CD4-positive, alpha-beta T cell (primary cell): ENCODE results near the gene PTPRM. TPM values are rescaled to one million over a fixed set of nuclear protein-coding genes. Genes with fewer than 3 reads are reported as not detected.

Experiments
- ATAC-seq: fragments of 200-7000 bp; cut with Tn5 transposase; one replicate; pipeline ENCODE4 v1.10.0; 2022; ENCODE audit warnings: mild to moderate bottlenecking; ENCODE audit not compliant: poor library complexity
- CTCF ChIA-PET: fragments of 350-600 bp; sonication (Branson Sonifier 250); formaldehyde crosslinking; loops from one replicate; lab custom pipeline; 2021; ENCODE audit warnings: antibody characterized with exemption, inconsistent platforms; lab: Charles Lee
- POLR2A ChIA-PET: fragments of 350-600 bp; sonication (Branson Sonifier 250); formaldehyde crosslinking; loops from one replicate; lab custom pipeline; 2021; ENCODE audit warnings: antibody characterized with exemption, inconsistent platforms; lab: Charles Lee
- DNase-seq, 14 experiments: peaks; one replicate each; pipeline ENCODE4 v3.0.0-alpha.2; 2013 to 2020; ENCODE audit warnings: mixed read lengths in 2 of 14
- H3K27ac ChIP-seq, 2 donors: one replicate each; pipeline versions ENCODE4 v1.5.1 to v1.7.0; 2013; ENCODE audit warnings: low read length in 2 of 2, low read depth in 1 of 2, mild to moderate bottlenecking in 1 of 2
- H3K27me3 ChIP-seq, 2 experiments: 1 replicate in 1 of 2; 2 replicates in 1 of 2; pipeline versions ENCODE4 v1.6.1 to v1.7.0; 2013; ENCODE audit warnings: low read length in 2 of 2, control low read depth in 1 of 2, mild to moderate bottlenecking in 1 of 2, moderate library complexity in 1 of 2; ENCODE audit not compliant: insufficient read depth in 2 of 2, control insufficient read depth in 1 of 2
- H3K36me3 ChIP-seq: one replicate; pipeline ENCODE4 v1.6.1; 2013; ENCODE audit warnings: low read length, control low read depth; ENCODE audit not compliant: insufficient read depth
- H3K4me1 ChIP-seq: one replicate; pipeline ENCODE4 v1.6.1; 2013; ENCODE audit warnings: low read length, control low read depth; ENCODE audit not compliant: insufficient read depth
- H3K4me3 ChIP-seq: one replicate; pipeline ENCODE4 v1.5.1; 2013; ENCODE audit warnings: mild to moderate bottlenecking, low read length, moderate library complexity
- H3K9me3 ChIP-seq, 2 experiments: 1 replicate in 1 of 2; 2 replicates in 1 of 2; pipeline versions ENCODE4 v1.6.1 to v1.7.0; 2013; ENCODE audit warnings: low read length in 2 of 2, mild to moderate bottlenecking in 2 of 2, control low read depth in 1 of 2, moderate library complexity in 1 of 2; ENCODE audit not compliant: control insufficient read depth in 1 of 2, insufficient read depth in 1 of 2
- H3K27ac Mint-ChIP-seq: one replicate; pipeline ENCODE4 v1.8.0; 2020; ENCODE audit warnings: mixed read lengths
- H3K27me3 Mint-ChIP-seq: one replicate; pipeline ENCODE4 v1.8.0; 2021; ENCODE audit warnings: mixed read lengths
- H3K36me3 Mint-ChIP-seq: one replicate; pipeline ENCODE4 v1.8.0; 2021; ENCODE audit warnings: low read depth, mixed read lengths
- H3K4me1 Mint-ChIP-seq: one replicate; pipeline ENCODE4 v1.8.0; 2021; ENCODE audit warnings: low read depth, mixed read lengths
- H3K4me3 Mint-ChIP-seq: one replicate; pipeline ENCODE4 v1.8.0; 2020; ENCODE audit warnings: mild to moderate bottlenecking, mixed read lengths
- H3K9me3 Mint-ChIP-seq: one replicate; pipeline ENCODE4 v1.8.0; 2020; ENCODE audit warnings: mixed read lengths
- CTCF ChIP-seq: fragments of 200-600 bp; IDR thresholded peaks from one replicate; pipeline ENCODE4 v1.8.0; 2022; ENCODE audit warnings: antibody characterized with exemption, mild to moderate bottlenecking
- intact Hi-C, 2 experiments: fragments of 100-400 bp; cut with DNase I in 1 of 2; cut with micrococcal nuclease in 1 of 2; formaldehyde crosslinking; loops; one replicate each; pipeline versions ENCODE4 v1.15.1 to v1.9.0; 2023 to 2025; cut with DNase I, micrococcal nuclease
- total RNA-seq, 174 experiments: library from RNA in 2 of 174; stranded (reverse) in 2 of 174; gene quantifications; one replicate each; pipeline ENCODE4 v1.2.3 and lab custom pipeline; 2021 to 2026

Gene PTPRM
- total RNA-seq, 2 experiments from 2014 or later = 21.7 to 21.9 TPM

DNA sequence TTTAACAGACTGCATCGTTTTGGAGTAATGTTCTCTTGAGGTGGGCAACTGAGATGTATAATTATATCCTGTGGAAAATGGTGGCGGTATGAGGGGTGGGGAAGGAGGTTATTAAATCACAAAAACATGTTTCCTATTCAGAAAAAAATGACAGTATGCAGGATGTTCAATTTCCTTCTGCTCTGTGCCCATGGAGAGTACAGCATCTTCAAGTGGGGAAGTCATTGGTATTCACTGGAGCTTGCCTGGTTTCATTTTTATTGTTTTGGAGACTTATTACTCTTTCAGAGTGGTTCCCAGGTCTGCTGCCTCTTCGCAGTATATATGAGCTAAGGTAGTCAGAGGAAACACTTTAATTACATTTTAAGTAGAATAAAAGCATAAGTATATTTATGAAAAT lies 723.3 kb downstream of the PTPRM start:
- POLR2A ChIA-PET = no interaction called here
- DNase-seq (no peak), ATAC-seq (no peak)
- Mint-ChIP-seq H3K4me3 (no peak overlapping the region), H3K4me1 (no peaks in the 10 kb centered on the region), H3K27me3 (no peaks in the 10 kb centered on the region), H3K9me3 (no peaks in the 10 kb centered on the region), H3K36me3 (no peaks in the 10 kb centered on the region), H3K27ac (no peak overlapping the region)
- Histone ChIP-seq H3K4me1 (no peaks in the 10 kb centered on the region), H3K27ac (no peak overlapping the region), H3K27me3 (no peaks in the 10 kb centered on the region), H3K4me3 (no peak overlapping the region), H3K9me3 (peaks cover 0 to 2% of the 10 kb centered on the region in 2 experiments), H3K36me3 (no peaks in the 10 kb centered on the region)
- CTCF ChIA-PET = no interaction called here
- TF ChIP-seq CTCF = no peak
- intact Hi-C loops = no loop called here

DNA sequence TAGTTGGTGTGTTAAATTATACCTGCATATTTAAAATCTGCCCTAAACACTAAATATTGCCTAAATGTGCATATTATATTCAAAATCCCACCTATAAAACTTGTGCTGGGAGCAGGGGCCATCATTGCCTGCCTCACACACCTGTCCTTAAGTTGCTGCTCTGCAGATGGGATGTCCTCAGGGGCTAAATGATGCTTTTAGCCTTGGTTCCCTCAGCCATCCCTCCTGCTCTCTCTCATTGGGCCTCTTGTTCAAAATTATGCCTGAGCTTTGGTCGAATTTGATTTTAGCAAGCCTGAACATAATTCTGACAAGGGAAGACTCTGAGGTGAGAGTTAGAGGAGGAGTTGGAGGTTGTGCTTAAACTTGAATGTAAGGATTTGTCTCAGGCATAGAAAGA lies 723.8 kb downstream of the PTPRM start:
- Mint-ChIP-seq H3K9me3 (no peaks in the 10 kb centered on the region), H3K27me3 (no peaks in the 10 kb centered on the region), H3K4me1 (no peaks in the 10 kb centered on the region), H3K27ac (no peak overlapping the region), H3K36me3 (no peaks in the 10 kb centered on the region), H3K4me3 (no peak overlapping the region)
- Histone ChIP-seq H3K4me1 (no peaks in the 10 kb centered on the region), H3K36me3 (no peaks in the 10 kb centered on the region), H3K27me3 (no peaks in the 10 kb centered on the region), H3K27ac (no peak overlapping the region), H3K9me3 (no peaks in the 10 kb centered on the region), H3K4me3 (no peak overlapping the region)
- intact Hi-C loops = no loop called here
- no peak for DNase-seq
- CTCF ChIA-PET = no interaction called here
- no peak for TF ChIP-seq CTCF
- ATAC-seq = no peak
- POLR2A ChIA-PET = no interaction called here

DNA sequence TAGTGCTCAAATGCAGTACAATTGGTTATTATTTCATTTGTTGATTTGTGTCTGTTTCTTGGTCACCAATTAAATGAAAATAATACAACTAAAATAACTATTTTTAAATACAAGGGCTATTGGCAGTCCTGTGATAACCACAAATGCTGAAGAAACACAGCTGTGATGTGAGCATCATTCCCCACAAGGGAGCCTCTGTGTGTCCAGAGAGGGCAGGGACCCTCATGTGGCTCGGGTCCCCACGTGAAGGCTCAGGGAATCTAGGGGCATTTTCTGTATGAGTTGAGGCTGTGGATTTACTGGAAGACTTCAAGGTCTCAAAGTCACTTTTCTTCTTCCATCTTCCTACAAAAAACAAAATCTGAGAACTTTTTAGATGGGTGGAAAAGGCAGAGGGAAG lies 726.1 kb downstream of the PTPRM start:
- Histone ChIP-seq H3K27ac (no peak overlapping the region), H3K4me3 (no peak overlapping the region), H3K27me3 (no peaks in the 10 kb centered on the region), H3K36me3 (no peaks in the 10 kb centered on the region), H3K9me3 (no peaks in the 10 kb centered on the region), H3K4me1 (no peaks in the 10 kb centered on the region)
- no peaks in the 10 kb centered on the region for H3K9me3 Mint-ChIP-seq
- no peaks in the 10 kb centered on the region for H3K4me1 Mint-ChIP-seq
- H3K4me3 Mint-ChIP-seq = no peak overlapping the region
- intact Hi-C loops = no loop called here
- no peak overlapping the region for H3K27ac Mint-ChIP-seq
- CTCF ChIA-PET = no interaction called here
- no peak for ATAC-seq
- no peaks in the 10 kb centered on the region for H3K27me3 Mint-ChIP-seq
- POLR2A ChIA-PET = no interaction called here
- H3K36me3 Mint-ChIP-seq = no peaks in the 10 kb centered on the region
- DNase-seq = no peak
- no peak for TF ChIP-seq CTCF
